H7 (cell line): ENCODE measurements around the gene SAMD8. TPM values are rescaled to one million over a fixed set of nuclear protein-coding genes. Genes with fewer than 3 reads are reported as not detected.
"Not testable (repeated sequence)": the region's sequence is repeated elsewhere in the genome, so short reads cannot be mapped to it uniquely, and the experiment has no call there.

Experiments used
- DNase-seq: peaks from one replicate; pipeline ENCODE4 v3.0.0; 2012
- H3K27me3 ChIP-seq: 2 replicates; pipeline ENCODE4 v1.6.0; 2011; ENCODE audit warnings: mild to moderate bottlenecking, low read length; ENCODE audit not compliant: control insufficient read depth, insufficient read depth
- H3K36me3 ChIP-seq: replicated peaks from 2 replicates; pipeline ENCODE4 v1.5.1; 2011; ENCODE audit warnings: low read length; ENCODE audit not compliant: control insufficient read depth, insufficient read depth
- H3K4me3 ChIP-seq: 2 replicates; pipeline ENCODE4 v1.5.1; 2011; ENCODE audit warnings: low read depth, mild to moderate bottlenecking, control low read depth, low read length, moderate library complexity; ENCODE audit not compliant: insufficient read depth
- total RNA-seq: library from RNA; depleted of rRNA; stranded (reverse); fragments of >200 nt; shearing (Covaris generic); gene quantifications from 2 replicates; pipeline ENCODE4 v1.2.3, GENCODE V29; 2014

The SAMD8 gene
- total RNA-seq, 1 experiment from 2014 or later = 13.2 TPM

GRCh38 chr10:75170215-75170614 is 58.8 kb downstream of the SAMD8 start:
- DNase-seq = no peak
- Histone ChIP-seq H3K27me3 (no peaks in the 10 kb centered on the region), H3K4me3 (no peak overlapping the region), H3K36me3 (no peaks in the 10 kb centered on the region)

- DNase-seq = no peak
- no peaks in the 10 kb centered on the region for H3K27me3 ChIP-seq
- peaks cover 1% of the 10 kb centered on the region; the same call in 1 of the 2 replicates for H3K36me3 ChIP-seq
- H3K4me3 ChIP-seq = no peak overlapping the region
Observed at GRCh38 chr10:75175046-75175445, 63.6 kb downstream of the SAMD8 start.

DNA sequence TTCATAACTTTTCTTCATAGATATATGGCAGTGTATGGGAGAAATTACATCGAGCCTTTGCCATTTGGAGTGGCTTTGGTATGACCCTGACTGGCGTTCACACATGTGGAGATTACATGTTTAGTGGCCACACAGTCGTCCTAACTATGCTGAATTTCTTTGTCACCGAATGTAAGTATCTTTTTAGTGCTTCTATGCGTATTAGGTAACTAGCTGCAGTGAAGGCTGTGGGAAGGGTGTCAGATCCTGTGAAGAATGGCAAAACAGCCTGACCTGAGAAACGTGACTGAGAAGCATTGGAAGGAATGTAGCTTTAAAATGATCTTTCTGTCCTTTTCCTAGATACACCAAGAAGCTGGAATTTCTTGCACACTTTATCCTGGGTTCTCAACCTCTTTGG is 64.6 kb downstream of the SAMD8 start:
- no peak overlapping the region for H3K4me3 ChIP-seq
- no peak for DNase-seq
- H3K36me3 ChIP-seq = peaks cover 1% of the 10 kb centered on the region; the same call in 1 of the 2 replicates
- H3K27me3 ChIP-seq = no peaks in the 10 kb centered on the region

- no peak overlapping the region for H3K4me3 ChIP-seq
Observed at GRCh38 chr10:75176736-75177135, 65.3 kb downstream of the SAMD8 start.

DNA sequence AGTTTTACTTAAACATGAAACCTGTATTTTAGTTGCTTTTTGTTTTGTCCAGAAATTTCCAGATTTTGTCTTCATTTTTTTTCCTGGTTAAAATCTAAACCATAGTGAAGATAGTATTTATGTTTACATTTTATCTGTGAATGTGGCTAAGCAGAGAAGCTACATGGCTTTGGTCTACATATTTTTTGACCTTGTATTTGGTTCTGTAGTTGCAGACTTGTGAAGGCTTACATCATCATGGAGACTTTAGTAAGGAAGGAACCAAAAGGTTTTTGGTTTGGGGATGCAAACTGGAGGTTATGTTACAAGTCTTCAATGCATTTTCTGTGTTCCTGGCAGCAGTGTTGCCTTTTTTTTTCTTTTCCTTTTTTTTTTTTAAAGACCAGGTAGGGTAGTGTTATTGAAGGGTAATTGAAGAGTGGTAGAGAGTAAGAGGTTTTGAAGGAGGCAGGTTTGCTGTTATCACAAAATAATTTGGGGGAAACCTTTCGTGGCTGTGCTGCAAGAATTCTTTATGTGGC is 68.3 kb downstream of the SAMD8 start:
- no peak for DNase-seq
- H3K36me3 ChIP-seq = peaks cover 1% of the 10 kb centered on the region; the same call in 1 of the 2 replicates
- H3K27me3 ChIP-seq = no peaks in the 10 kb centered on the region
- no peak overlapping the region for H3K4me3 ChIP-seq

More at GRCh38 chr10:75176736-75177135, 65.3 kb downstream of the SAMD8 start:
- DNase-seq = no peak
- Histone ChIP-seq H3K27me3 (no peaks in the 10 kb centered on the region), H3K36me3 (peaks cover 1% of the 10 kb centered on the region; the same call in 1 of the 2 replicates)

DNA sequence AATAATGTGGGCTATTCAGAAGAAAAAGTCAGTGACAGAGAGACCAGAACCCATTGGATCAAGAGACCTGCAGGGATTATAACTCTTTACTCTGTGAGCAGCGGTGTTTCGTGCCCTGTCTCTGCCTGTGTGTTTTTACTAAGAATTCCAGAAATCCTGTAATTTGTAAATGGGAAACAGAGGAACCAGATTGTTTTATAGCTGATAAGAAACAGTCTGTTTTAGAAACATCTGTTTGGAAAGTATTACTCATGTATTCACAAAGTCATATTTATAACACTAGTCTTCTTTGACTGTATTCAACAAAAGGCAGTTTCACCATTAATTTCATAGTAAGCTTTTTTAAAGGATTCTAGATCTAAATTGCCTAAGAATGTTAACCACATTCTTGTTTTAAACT is 69.1 kb downstream of the SAMD8 start:
- H3K4me3 ChIP-seq = no peak overlapping the region
- DNase-seq = no peak

DNA sequence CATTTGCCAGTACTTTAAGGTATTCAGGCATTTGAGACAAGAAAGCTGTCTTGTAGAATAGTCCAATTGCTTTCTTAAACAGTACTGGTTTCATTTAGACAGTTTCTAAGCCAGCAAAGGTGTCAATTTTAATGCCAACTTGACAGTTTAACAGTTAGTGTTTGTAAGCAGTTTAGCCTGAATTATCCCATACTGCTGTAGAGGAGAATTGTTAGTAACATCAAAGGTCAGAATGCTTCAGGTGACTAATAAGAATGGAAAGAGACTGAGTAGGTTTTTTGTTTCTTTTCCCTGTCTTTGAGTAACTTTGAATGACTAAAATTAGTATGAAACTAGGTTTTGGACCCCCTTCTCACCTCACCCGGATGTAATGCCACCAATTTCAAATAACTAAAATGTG is 69.6 kb downstream of the SAMD8 start:
- DNase-seq = no peak
- H3K4me3 ChIP-seq = no peak overlapping the region
- peaks cover 1% of the 10 kb centered on the region; the same call in 1 of the 2 replicates for H3K36me3 ChIP-seq
- no peaks in the 10 kb centered on the region for H3K27me3 ChIP-seq

More for the DNA sequence above, 69.1 kb downstream of the SAMD8 start:
- Histone ChIP-seq H3K27me3 (no peaks in the 10 kb centered on the region), H3K36me3 (peaks cover 1% of the 10 kb centered on the region; the same call in 1 of the 2 replicates)

- no peak overlapping the region for H3K4me3 ChIP-seq
- no peaks in the 10 kb centered on the region for H3K36me3 ChIP-seq
- DNase-seq = no peak
- H3K27me3 ChIP-seq = no peaks in the 10 kb centered on the region
Observed at GRCh38 chr10:75186310-75186709, 74.9 kb downstream of the SAMD8 start.

DNA sequence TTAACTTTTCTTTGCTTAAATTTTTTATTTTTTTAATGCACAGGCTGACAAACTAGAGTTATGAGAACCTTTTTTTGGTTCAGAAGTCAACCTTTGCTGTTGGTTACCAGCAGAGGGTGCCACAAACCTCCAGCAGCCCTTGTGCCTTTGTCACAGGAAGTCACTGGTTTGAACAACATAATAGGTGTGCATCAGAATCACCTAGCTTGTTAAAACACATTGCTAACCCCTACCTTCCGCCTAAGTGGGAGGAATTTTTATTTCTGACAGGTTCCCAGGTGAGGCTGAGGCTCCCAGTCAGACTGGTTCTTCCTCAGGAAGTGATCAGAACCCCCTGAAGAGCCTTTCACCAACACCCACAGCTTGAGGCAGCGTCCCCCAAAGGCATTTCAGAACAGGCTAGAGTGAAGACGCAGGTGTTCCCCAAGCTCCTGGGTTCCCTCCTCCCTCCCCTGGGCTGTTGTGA is 76.5 kb downstream of the SAMD8 start:
- Histone ChIP-seq H3K27me3 (no peaks in the 10 kb centered on the region), H3K36me3 (no peaks in the 10 kb centered on the region), H3K4me3 (no peak overlapping the region)
- DNase-seq = peak; percentile 76

DNA sequence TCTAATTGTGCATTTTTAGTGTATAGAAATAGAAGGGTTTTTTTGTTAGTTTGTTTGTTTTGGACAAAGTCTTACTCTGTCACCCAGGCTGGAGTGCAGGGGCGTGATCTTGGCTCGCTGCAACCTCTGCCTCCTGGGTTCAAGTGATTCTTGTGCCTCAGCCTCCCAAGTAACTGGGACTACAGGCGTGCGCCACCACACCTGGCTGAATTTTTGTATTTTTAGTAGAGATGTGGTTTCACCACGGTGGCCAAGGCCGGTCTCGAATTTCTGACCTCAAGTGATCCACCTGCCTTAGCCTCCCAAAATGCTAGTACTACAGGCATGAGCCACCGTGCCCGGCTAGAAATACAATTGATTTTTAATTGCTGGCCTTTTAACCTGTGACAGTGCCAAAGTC is 77.1 kb downstream of the SAMD8 start:
- DNase-seq, H3K4me3 ChIP-seq, H3K36me3 ChIP-seq, H3K27me3 ChIP-seq: not testable (repeated sequence)

GRCh38 chr10:75189266-75190096 is 78.0 kb downstream of the SAMD8 start:
- Histone ChIP-seq H3K4me3 (no peak overlapping the region), H3K27me3 (no peaks in the 10 kb centered on the region), H3K36me3 (no peaks in the 10 kb centered on the region)
- DNase-seq = no peak

DNA sequence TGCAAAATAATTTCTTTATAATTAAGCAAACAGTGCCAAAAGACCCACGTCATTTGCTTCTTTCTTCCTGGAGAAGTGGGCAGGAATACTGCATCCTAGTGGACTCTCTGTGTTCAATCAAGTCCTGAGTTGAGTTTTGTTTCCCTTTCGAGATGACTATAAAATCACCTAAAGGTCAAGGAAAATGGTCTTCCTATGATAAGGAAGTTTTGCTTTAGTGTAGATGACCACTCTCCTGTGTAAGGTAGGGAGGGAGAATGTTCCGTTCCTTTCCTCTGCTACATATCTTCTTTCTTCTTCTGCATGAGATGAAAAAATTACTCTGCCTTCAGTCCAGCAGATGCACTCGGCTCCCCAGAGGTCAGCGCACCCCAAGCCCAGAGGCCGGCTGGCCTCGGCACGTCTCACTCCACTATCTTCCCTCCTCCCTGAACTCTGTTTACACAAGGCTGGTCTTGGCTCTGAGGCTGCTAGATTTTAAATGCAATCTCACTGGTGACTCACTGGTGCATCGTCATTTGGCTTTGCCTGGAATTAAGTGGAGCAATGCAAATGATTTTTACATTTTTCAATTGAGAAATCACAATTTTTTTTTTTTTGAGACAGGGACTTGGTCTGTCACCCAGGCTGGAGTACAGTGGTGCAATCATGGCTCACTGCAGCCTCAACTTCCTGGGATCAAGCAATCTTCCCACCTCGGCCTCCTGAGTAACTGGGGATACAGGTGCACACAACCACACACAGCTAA is 80.5 kb downstream of the SAMD8 start:
- no peak for DNase-seq
- H3K4me3 ChIP-seq = no peak overlapping the region
- no peaks in the 10 kb centered on the region for H3K36me3 ChIP-seq
- H3K27me3 ChIP-seq = no peaks in the 10 kb centered on the region

- not testable (repeated sequence) for H3K4me3 ChIP-seq, DNase-seq, H3K36me3 ChIP-seq, H3K27me3 ChIP-seq
Observed at GRCh38 chr10:75194625-75195024, 83.2 kb downstream of the SAMD8 start.

- no peaks in the 10 kb centered on the region for H3K36me3 ChIP-seq
- no peaks in the 10 kb centered on the region for H3K27me3 ChIP-seq
- DNase-seq = no peak
- H3K4me3 ChIP-seq = no peak overlapping the region
Observed at GRCh38 chr10:75195035-75195763, 83.7 kb downstream of the SAMD8 start.
